SK-N-SH (cell line): Measurements from ENCODE around the gene SMIM27. TPM values are rescaled to one million over a fixed set of nuclear protein-coding genes. Genes with fewer than 3 reads are reported as not detected.

ENCODE experiments used
- CTCF ChIA-PET: fragments of 300-600, 350-600 bp; formaldehyde crosslinking; extraction: SDS; loops from one replicate; lab custom pipeline; 2021; lab: Yijun Ruan, JAX
- POLR2A ChIA-PET: fragments of 350-600 bp; sonication (Branson Sonifier 250); formaldehyde crosslinking; extraction: SDS; loops from one replicate; lab custom pipeline; 2020; ENCODE audit warnings: antibody characterized with exemption, inconsistent platforms; lab: Yijun Ruan, JAX
- DNase-seq: peaks from one replicate; pipeline ENCODE4 v3.0.0; 2012
- H2AFZ ChIP-seq: fragments of 200-600 bp; sonication (generic); 2 replicates; pipeline ENCODE4 v1.8.1; 2016; ENCODE audit warnings: antibody characterized with exemption, mild to moderate bottlenecking, low read depth
- H3F3A ChIP-seq: fragments of 200-600 bp; sonication (generic); replicated peaks from 2 replicates; pipeline ENCODE3; 2016; ENCODE audit warnings: antibody characterized with exemption, mild to moderate bottlenecking; ENCODE audit not compliant: insufficient read depth
- H3K27ac ChIP-seq, 2 experiments: fragments of 200-500 bp in 1 of 2; fragments of 200-600 bp in 1 of 2; sonication (Bioruptor generic) in 1 of 2; sonication (generic), shearing (Covaris generic) in 1 of 2; 2 replicates each; pipeline versions ENCODE4 v1.5.1 to v1.6.1; 2014 to 2016; ENCODE audit warnings: low read depth in 2 of 2, inconsistent platforms in 1 of 2, low read length in 1 of 2, mild to moderate bottlenecking in 1 of 2, mixed read lengths in 1 of 2
- H3K27me3 ChIP-seq: fragments of 200-600 bp; sonication (generic), shearing (Covaris generic); 2 replicates; pipeline ENCODE4 v1.6.1; 2016; ENCODE audit warnings: mixed run types; ENCODE audit not compliant: insufficient read depth
- H3K36me3 ChIP-seq, 2 experiments: fragments of 200-500 bp in 1 of 2; fragments of 200-600 bp in 1 of 2; sonication (Bioruptor generic) in 1 of 2; sonication (generic) in 1 of 2; replicated peaks in 1 of 2; 2 replicates each; pipeline versions ENCODE3 to v1.5.1; 2014 to 2016; ENCODE audit warnings: low read length in 1 of 2, mild to moderate bottlenecking in 1 of 2; ENCODE audit not compliant: insufficient read depth in 2 of 2, control insufficient read depth in 1 of 2
- H3K4me1 ChIP-seq, 2 experiments: fragments of 200-500 bp in 1 of 2; fragments of 200-600 bp in 1 of 2; sonication (Bioruptor generic) in 1 of 2; sonication (generic), shearing (Covaris generic) in 1 of 2; 2 replicates each; pipeline versions ENCODE4 v1.5.1 to v1.6.1; 2014 to 2016; ENCODE audit warnings: low read depth in 1 of 2, low read length in 1 of 2, mixed run types in 1 of 2; ENCODE audit not compliant: insufficient read depth in 2 of 2, control insufficient read depth in 1 of 2
- H3K4me2 ChIP-seq: fragments of 200-600 bp; sonication (generic), shearing (Covaris generic); 2 replicates; pipeline ENCODE4 v1.6.1; 2017; ENCODE audit warnings: mixed run types
- H3K4me3 ChIP-seq, 2 experiments: fragments of 200-500 bp in 1 of 2; fragments of 200-600 bp in 1 of 2; sonication (Bioruptor generic) in 1 of 2; sonication (generic), shearing (Covaris generic) in 1 of 2; 2 replicates each; pipeline versions ENCODE4 v1.5.1 to v1.8.1; 2014 to 2016; ENCODE audit warnings: low read depth in 2 of 2, inconsistent platforms in 1 of 2, low read length in 1 of 2, mild to moderate bottlenecking in 1 of 2, mixed read lengths in 1 of 2, moderate library complexity in 1 of 2
- H3K79me2 ChIP-seq: fragments of 200-600 bp; sonication (generic); 2 replicates; pipeline ENCODE4 v1.8.1; 2017; ENCODE audit warnings: mild to moderate bottlenecking; ENCODE audit not compliant: insufficient read depth
- H3K9ac ChIP-seq: fragments of 200-600 bp; sonication (generic); 2 replicates; pipeline ENCODE4 v1.6.1; 2017; ENCODE audit warnings: mixed run types
- H3K9me2 ChIP-seq: fragments of 200-600 bp; sonication (generic); 2 replicates; pipeline ENCODE4 v1.6.1; 2017; ENCODE audit warnings: mixed run types
- H3K9me3 ChIP-seq: fragments of 200-600 bp; sonication (generic); 2 replicates; pipeline ENCODE4 v1.6.1; 2017; ENCODE audit warnings: mixed run types, mild to moderate bottlenecking, moderate library complexity
- H4K20me1 ChIP-seq: fragments of 200-600 bp; sonication (generic); 2 replicates; pipeline ENCODE4 v1.6.1; 2017; ENCODE audit warnings: mild to moderate bottlenecking, mixed run types; ENCODE audit not compliant: insufficient read depth
- CTCF ChIP-seq: fragments of 200-600 bp; sonication (generic); IDR thresholded peaks from 2 replicates; pipeline ENCODE4 v1.6.1; 2017; ENCODE audit warnings: antibody characterized with exemption, mild to moderate bottlenecking, moderate library complexity
- GABPA ChIP-seq: IDR thresholded peaks from 2 replicates; pipeline ENCODE4 v1.4.0; 2012; ENCODE audit warnings: low read depth, mild to moderate bottlenecking
- GATA2 ChIP-seq: sonication (generic); formaldehyde crosslinking; IDR thresholded peaks from 2 replicates; pipeline ENCODE4 v1.5.0; 2020; ENCODE audit warnings: mild to moderate bottlenecking, missing genetic modification reagents
- JUND ChIP-seq: IDR thresholded peaks from 2 replicates; pipeline ENCODE4 v1.4.0; 2012
- MEF2A ChIP-seq: IDR thresholded peaks from 2 replicates; pipeline ENCODE4 v1.4.0; 2012; ENCODE audit warnings: low read depth, borderline replicate concordance
- MXI1 ChIP-seq: IDR thresholded peaks from 2 replicates; pipeline ENCODE4 v1.6.1; 2012; ENCODE audit warnings: mild to moderate bottlenecking, low read depth, low read length, improper control_type of control experiment
- NRF1 ChIP-seq: IDR thresholded peaks from 2 replicates; pipeline ENCODE4 v1.6.1; 2012; ENCODE audit warnings: low read depth, mild to moderate bottlenecking, low read length
- POLR2AphosphoS5 ChIP-seq: IDR thresholded peaks from 2 replicates; pipeline ENCODE4 v1.6.1; 2012; ENCODE audit warnings: low read depth, low read length
- RAD21 ChIP-seq: IDR thresholded peaks from 2 replicates; pipeline ENCODE4 v1.6.1; 2012; ENCODE audit warnings: mild to moderate bottlenecking, low read length
- RFX5 ChIP-seq: IDR thresholded peaks from 2 replicates; pipeline ENCODE4 v1.6.1; 2012; ENCODE audit warnings: mild to moderate bottlenecking, improper control_type of control experiment, low read length
- SMC3 ChIP-seq: IDR thresholded peaks from 2 replicates; pipeline ENCODE4 v1.6.1; 2012; ENCODE audit warnings: low read depth, low read length, improper control_type of control experiment
- TCF12 ChIP-seq: IDR thresholded peaks from 2 replicates; pipeline ENCODE4 v1.4.0; 2012
- USF1 ChIP-seq: IDR thresholded peaks from 2 replicates; pipeline ENCODE4 v1.4.0; 2012; ENCODE audit warnings: low read depth, borderline replicate concordance
- WGBS: methylation state at CpG from one replicate; pipeline ENCODE4 v1.1.6; 2017; ENCODE audit warnings: low lambda C conversion rate; 5-methylcytosine and 5-hydroxymethylcytosine counted together
- polyA plus RNA-seq, 3 experiments: library from polyadenylated mRNA; depleted of rRNA; stranded (reverse); fragments of >200 nt; gene quantifications; 2 replicates each; pipeline ENCODE4 v1.2.3, GENCODE V29; 2012

SMIM27 gene
- polyA plus RNA-seq, 1 of the 3 experiments (the other 2 are of a cell fraction) = 6.0 TPM

- TF ChIP-seq POLR2AphosphoS5 = no peak
These were observed 28.6 kb downstream of the SMIM27 start (continued) for GRCh38 chr9:32580631-32581300.

- peak; percentile 60 for DNase-seq
- POLR2A ChIA-PET = interaction anchor here (1.0 to 2.2 kb wide), 2 partner anchors 197 to 203 kb away, joined by 3 to 10 read pairs; partner anchors contain the start of gene ACO1
- 0 out of 2 replicates have a peak overlapping the region, but pooled peaks have one; percentile 30 for H3K4me2 ChIP-seq
These were observed 29.5 kb downstream of the SMIM27 start for GRCh38 chr9:32581512-32582143.

More at GRCh38 chr9:32581512-32582143, 29.5 kb downstream of the SMIM27 start:
- CTCF ChIA-PET = interaction anchor here (0.6 to 20.6 kb wide), 58 partner anchors 9 to 464 kb away, joined by 3 to 620 read pairs (median 4); partner anchors contain the start of genes ACO1, NDUFB6, RIGI and SMIM27
- Histone ChIP-seq H3K9me3 (no peaks in the 10 kb centered on the region), H4K20me1 (no peaks in the 10 kb centered on the region), H3K4me3 (no peak overlapping the region; a peak in 1 of 4 replicates), H3K36me3 (no peaks in the 10 kb centered on the region), H3K9ac (no peak overlapping the region), H3K79me2 (no peaks in the 10 kb centered on the region), H3K4me1 (no peaks in the 10 kb centered on the region; a peak in 1 of 4 replicates), H3K27ac (no peak overlapping the region), H3K27me3 (no peaks in the 10 kb centered on the region), H2AFZ (peak overlapping the region; percentile 57), H3F3A (no peaks in the 10 kb centered on the region), H3K9me2 (no peaks in the 10 kb centered on the region)
- 31% methylated on average over 3 of the region's 3 CpGs for WGBS
- TF ChIP-seq GATA2 (CRISPR knock-in tag) (no peak), USF1 (no peak), JUND (no peak), NRF1 (no peak), MEF2A (no peak), POLR2AphosphoS5 (no peak), GABPA (no peak), SMC3 (peak; percentile 77), TCF12 (no peak), MXI1 (0 out of 2 replicates have a peak, but pooled peaks have one; percentile 30), CTCF (peak; percentile 75), RAD21 (peak; percentile 73), RFX5 (no peak)
